NCI-H146 (cell line): Measurements from ENCODE around the gene SPDEF.

Experiments used
- DNase-seq: peaks from one replicate; lab custom pipeline; 2025; lab: John Stamatoyannopoulos, UW

The SPDEF gene

GRCh38 chr6:34527751-34528670 is 28.1 kb downstream of the SPDEF start:
- no peak for DNase-seq

- peak; percentile 90 for DNase-seq
Observed at GRCh38 chr6:34526992-34527728, 29.0 kb downstream of the SPDEF start.

GRCh38 chr6:34526241-34526972 is 29.7 kb downstream of the SPDEF start:
- DNase-seq: no peak

GRCh38 chr6:34525431-34526175 is 30.5 kb downstream of the SPDEF start:
- DNase-seq: no peak

GRCh38 chr6:34524971-34525370 is 31.2 kb downstream of the SPDEF start:
- no peak for DNase-seq

- DNase-seq: no peak
Observed at GRCh38 chr6:34524499-34524898, 31.6 kb downstream of the SPDEF start.

- DNase-seq: no peak
Observed at GRCh38 chr6:34523441-34524206, 32.5 kb downstream of the SPDEF start.

GRCh38 chr6:34522761-34523160 is 33.4 kb downstream of the SPDEF start:
- DNase-seq: no peak

GRCh38 chr6:34521463-34522285 is 34.5 kb downstream of the SPDEF start:
- no peak for DNase-seq

GRCh38 chr6:34520645-34521462 is 35.3 kb downstream of the SPDEF start:
- no peak for DNase-seq

GRCh38 chr6:34519971-34520644 is 36.0 kb downstream of the SPDEF start:
- no peak for DNase-seq

GRCh38 chr6:34518669-34519365 is 37.3 kb downstream of the SPDEF start:
- DNase-seq: no peak

GRCh38 chr6:34517966-34518365 is 38.2 kb downstream of the SPDEF start:
- no peak for DNase-seq

GRCh38 chr6:34517461-34517881 is 38.7 kb downstream of the SPDEF start:
- no peak for DNase-seq

GRCh38 chr6:34516391-34517324 is 39.5 kb downstream of the SPDEF start:
- DNase-seq: no peak

- no peak for DNase-seq
Observed at GRCh38 chr6:34515473-34516387, 40.4 kb downstream of the SPDEF start.
